ENCODE data around the gene SV2C.

SV2C gene

DNA sequence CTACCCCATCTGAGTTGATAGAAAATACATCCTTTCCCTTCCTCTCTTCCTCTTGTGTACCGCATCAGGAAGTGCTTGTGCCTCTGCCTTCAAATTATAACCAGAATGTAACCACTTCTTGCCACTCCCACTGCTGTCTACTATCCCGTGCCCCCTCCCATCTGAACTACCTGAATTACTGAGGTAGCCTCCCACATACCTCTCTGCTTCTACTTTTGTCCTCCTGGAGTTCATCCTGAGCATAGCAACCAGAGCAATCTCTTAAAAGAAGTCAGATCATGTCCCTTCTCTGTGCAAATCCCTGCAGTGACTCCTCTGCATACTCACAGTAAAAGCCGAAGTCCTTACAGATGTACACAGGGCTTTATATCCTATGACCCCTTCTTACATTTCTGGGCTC is 23.0 kb downstream of the SV2C start:
- DNase-seq = no peak

DNA sequence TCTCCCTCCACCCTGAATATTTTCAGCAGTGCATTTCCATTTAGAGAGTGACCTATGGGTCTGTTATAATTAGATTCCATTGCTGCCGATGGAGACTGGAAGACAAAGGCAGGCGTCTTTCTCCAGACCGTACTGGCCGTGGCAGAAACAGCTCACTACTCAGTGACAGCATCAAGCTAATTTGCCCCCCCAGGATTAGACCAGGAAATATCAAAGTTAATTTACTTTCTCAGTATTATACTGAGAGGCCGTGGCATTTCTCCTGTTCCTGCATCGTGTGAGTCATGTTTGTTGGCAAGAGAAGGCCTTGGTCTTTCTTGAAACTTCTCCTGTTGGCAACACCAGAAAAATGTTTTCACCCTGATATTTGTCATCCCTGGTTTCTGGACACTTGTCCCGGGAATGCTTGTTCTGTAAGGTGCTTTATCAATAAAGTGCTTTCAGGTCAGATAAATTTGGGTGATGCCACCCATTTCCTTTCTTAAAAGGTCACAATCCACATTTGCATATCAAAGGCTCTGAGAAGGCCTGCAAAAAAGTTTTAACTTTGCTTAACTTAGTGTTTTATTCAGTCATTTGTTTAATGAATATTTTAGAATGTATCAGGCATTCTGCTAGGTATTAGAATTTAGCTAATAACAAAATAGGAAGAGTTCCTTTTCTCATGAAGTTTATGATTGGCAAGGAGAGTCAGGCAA is 28.4 kb downstream of the SV2C start:
- DNase-seq = no peak

DNA sequence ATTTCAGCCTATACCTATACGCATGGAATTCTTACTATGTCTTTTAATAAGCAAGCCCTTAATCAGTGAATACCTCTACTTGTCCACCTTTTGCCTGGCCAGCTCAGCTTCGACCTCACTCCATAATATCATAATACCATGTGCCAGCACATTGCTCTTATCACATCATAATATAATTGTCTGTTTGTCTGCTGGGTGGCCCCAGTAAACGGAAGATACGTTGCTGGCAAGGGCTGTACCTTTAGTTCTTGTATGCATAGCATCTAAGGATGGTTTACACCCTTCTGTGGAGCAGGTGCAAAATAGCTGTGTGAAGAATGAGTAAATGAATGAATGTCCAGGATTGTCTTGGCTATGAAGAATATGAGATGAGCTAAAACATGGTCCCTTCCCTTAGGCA is 29.9 kb downstream of the SV2C start:
- DNase-seq = no peak

- DNase-seq = no peak
These were observed 31.1 kb downstream of the SV2C start for GRCh38 chr5:76114179-76114851.

DNA sequence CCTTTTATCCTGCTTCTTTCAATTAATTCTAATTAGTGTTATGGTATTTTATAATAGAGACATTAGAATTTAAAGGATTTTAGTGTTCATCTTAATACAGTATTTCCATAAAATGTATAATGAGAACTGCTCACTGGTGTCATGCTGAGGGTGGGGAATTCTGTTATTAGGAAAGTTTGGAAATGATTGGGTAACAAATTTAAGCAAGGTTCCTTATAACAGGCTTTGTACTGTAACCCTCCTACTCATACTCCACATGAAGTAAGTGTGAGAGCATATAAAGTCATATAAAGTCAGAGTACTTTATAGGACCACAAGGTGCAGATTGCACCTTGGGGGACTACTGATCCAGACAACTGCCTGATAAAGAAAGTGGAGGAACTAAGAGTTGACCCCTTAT is 42.2 kb downstream of the SV2C start:
- DNase-seq = no peak

DNA sequence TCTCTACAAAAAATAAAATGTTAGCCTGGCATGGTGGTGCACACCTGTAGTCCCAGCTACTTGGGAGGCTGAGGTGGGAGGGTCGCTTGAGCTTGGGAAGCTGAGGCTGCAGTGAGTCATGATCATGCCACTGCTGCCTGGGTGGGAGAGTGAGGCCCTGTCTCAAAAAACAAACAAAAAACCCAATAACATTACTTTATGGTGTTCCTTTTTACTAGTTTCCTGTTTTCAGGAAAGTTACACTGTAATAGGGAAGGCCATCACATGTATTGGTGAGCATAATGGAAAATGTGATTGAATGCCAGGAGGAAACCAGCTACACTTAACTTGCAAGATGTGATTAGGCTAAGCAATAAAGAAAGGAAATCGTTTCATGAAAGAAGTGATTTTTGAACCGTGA is 42.7 kb downstream of the SV2C start:
- no peak for DNase-seq

DNA sequence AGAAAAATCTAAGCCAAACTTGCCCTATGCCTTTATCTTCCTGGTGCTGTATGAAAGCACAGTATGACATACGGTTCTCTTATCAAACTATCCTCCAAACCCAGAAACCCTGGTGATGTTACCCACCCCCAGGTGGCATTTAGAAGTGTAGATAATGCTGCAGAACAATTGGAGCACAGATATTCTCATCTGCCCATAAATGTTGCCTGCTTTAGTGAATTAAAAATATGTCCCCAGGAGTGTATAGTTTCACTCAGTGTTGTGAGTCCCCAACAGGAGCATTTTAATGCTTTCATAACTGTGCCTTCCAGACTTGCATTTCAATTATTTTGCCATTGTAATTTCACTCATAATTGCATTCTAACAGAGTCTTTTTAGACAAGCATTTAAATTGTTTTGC is 50.8 kb downstream of the SV2C start:
- DNase-seq = no peak

GRCh38 chr5:76134646-76135045 is 51.5 kb downstream of the SV2C start:
- no peak for DNase-seq

- no peak for DNase-seq
These were observed 54.8 kb downstream of the SV2C start for GRCh38 chr5:76137887-76138542.

GRCh38 chr5:76143884-76144283 is 60.7 kb downstream of the SV2C start:
- no peak for DNase-seq

- DNase-seq = no peak
These were observed 61.5 kb downstream of the SV2C start for GRCh38 chr5:76144513-76145274.

DNA sequence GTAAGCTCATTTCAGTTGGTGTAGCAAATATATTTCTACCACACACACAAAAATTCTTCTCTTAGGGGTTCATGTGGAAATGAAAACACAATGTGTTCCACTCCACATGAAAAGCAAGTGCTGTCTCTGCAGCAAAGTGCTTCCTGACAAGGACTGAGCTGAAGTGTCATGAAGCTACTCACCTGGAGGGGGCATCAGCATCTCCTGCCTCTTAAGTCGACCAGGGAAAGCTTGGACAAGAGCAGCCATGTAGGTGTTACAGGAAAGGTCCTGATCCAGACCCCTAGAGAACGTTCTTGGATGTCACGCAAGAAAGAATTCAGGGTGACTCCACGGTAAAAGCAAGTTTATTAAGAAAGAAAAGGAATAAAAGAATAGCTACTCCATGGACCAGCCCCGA is 62.8 kb downstream of the SV2C start:
- no peak for DNase-seq

DNA sequence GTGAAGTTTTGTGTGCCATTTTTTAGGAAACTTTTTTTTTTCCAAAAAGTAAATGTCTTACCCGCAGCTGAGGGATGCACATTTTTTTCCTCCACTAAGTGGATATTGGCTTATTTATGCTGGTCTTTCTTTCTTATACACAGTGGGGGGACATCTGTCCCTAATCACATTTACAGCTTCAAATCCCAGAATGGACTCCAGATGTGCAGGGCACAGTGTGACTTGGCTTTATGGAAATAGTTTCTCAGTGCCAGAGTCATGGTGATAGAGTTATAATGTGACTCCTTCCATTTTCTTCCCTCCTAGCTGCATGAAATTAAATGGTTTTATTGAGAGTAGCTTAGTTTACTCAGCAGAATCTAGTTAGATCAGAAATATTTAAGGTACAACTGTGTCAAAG is 66.5 kb downstream of the SV2C start:
- DNase-seq = no peak

- DNase-seq = no peak
These were observed 69.0 kb downstream of the SV2C start for GRCh38 chr5:76152161-76152560.

DNA sequence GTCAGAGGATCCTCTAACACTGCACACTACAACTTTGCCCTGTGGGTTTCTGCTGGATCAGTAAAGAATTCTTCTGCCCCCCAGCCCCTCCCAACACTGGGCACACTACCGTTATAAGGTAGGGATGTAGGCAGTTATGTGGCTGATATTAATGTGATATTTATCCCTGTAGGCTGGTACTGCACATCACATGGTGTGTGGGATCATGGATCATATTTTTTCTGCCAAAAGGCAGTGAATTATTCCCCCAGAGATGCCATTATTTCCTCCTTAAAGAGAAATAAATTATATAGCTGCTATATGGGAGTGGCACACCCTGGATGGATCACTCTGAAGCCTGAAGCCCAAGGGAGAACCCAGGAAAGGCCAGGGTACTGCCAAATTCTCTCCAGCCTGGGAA is 69.5 kb downstream of the SV2C start:
- no peak for DNase-seq

DNA sequence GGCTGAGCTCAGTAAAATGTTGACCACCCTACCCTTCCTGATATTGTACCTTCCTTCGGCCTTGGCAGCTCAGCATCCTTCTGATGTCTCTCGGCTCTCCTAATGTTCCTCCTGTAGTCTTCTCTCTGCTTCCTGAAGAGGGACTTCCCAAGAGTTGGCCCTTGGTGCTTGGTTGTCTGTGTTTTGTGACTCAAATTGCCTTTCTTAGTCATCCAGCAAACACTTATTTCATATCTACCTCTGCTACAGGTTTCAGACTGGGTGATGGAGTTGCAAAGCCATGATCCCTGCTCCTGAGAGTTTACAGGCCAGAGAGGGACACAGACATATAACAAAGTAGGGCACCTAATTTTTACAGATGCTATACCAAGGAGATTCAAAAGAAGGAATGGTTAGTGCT is 70.1 kb downstream of the SV2C start:
- no peak for DNase-seq

GRCh38 chr5:76154009-76154690 is 71.0 kb downstream of the SV2C start:
- no peak for DNase-seq

GRCh38 chr5:76155536-76155935 is 72.4 kb downstream of the SV2C start:
- no peak for DNase-seq

DNA sequence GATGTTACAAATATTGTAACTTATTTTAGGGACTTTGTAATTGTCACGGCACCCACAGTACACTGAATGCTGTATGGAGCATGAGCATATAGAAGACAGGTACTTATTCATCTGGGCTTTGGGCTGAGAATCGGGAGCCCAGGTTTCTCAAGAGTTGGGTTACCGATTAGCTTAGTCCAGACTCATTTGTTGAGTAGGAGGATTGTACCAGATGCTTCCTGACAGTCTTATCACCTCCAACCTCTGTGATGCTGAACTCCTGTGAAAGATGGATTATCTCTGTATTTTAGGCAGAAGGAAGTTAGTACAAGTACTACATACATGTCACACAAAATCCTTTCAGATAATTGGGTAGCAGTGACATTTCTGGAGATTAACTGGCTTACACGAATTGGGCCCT is 79.2 kb downstream of the SV2C start:
- DNase-seq = no peak

DNA sequence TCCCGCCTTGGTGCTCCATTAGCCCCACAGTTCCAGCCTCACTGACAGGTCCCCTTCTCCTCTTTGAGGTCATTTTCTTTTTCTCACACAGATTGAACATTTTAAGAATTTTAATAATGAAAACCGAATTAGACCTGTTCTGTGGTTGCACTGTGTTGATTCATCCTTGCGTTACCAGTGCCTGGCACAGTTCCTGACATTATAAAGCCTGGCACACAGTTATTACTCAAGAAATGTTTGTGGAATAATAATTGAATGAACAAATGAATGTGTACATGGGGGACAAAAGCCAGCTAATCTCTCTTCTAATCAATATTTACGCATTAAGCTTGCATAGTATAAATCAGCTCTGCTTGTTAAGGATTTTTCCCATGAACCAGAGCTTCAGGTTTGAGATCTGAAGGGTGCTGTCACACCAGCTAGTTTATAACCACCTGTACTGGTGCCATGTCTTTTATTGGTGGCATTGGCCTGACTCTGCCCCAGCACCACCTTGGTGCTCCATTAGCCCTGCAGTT is 80.0 kb downstream of the SV2C start:
- no peak for DNase-seq

- no peak for DNase-seq
These were observed 81.8 kb downstream of the SV2C start for GRCh38 chr5:76165029-76165428.

DNA sequence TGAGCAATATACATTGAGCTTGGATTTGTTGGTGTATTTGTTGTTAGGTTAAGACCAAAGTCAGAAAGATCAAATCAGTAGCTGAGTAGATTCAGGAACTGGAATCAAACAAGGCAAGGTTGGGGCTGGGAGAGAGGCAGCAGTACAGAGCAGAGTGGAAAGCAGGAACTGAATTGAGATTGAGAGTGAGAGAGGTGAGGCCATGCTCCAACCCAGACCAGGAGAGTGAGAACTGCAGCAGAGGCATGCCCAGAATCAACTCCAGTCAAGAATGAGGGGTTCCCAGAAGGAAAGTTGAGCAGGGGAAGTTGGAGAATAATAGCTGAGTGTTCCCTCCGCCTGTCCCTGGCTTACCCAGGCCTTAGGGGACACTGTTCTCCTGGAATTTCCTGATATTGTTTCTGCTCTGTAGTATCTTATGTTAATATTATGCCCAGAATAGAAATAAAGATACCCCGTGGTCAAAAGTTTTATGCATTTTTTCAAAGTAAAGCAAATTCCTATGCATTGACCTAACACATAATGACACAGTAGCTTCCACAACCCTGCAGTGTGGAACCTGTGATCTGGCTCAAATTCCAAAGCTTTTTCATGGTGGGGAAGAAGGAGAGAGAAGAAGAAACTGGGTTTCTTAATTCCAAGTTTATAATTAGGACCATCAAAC is 82.7 kb downstream of the SV2C start:
- DNase-seq = no peak

All from activated effector memory CD4-positive, alpha-beta T cell treated with Interleukin-2 at 50 U/mL for 16 hours (primary cell).